ENCODE results near the gene ADGRG6. TPM values are rescaled to one million over a fixed set of nuclear protein-coding genes. Genes with fewer than 3 reads are reported as not detected.

ADGRG6 gene
- total and polyA plus RNA-seq, 9 of the 15 experiments (the other 6 are each of a cell fraction or from before 2014, with no cell fraction given), result under 0.01 to 0.11 (median 0.05) TPM; not detected in 5

DNA sequence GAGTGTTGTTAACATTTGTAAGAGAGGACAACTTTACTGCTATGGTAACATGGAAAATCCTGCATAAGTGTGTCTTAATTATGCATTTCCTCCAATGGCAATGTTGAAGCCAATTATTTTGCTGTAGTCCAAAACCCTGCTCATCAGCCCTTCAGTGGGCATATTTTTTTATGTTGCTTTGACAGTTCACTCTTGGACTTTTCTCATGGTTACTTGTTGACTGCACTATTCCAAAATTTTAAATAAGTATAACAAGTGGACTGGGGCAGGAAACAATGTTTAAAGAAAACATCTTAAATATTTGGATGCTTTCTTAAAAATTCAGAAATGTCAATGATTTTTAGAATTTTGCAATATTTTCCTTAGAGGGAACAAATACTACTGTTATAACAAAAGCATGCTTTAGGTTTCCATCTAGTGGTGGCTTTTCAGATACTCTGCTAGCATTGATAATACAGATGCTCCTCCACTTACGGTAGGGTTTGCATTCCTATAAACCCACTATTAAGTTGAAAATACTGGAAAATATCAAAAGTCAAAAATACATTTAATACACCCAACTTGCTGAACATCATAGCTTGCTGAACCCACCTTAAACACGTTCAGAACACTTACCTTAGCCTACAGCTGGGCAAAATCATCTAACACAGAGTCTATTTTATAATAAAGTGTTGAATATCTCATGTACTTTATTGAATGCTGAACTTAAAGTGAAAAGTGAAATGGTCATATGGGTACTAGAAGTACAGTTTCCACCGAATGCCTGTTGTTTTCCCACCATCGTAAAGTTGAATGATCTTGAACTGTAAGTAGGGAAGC lies 86.4 kb downstream of the ADGRG6 start (continued):
- TF ChIP-seq RAD21 (CRISPR knock-in tag; conservative IDR thresholded peaks at IDR 0.05 in 1 of 2, IDR thresholded peaks at IDR 0.05 in 1 of 2) (peak; percentile 43 to 68), RBM14 (IDR thresholded peaks at IDR 0.05; ENCODE audit: borderline replicate concordance, insufficient read depth, low read depth, low read length) (no peak)

DNA sequence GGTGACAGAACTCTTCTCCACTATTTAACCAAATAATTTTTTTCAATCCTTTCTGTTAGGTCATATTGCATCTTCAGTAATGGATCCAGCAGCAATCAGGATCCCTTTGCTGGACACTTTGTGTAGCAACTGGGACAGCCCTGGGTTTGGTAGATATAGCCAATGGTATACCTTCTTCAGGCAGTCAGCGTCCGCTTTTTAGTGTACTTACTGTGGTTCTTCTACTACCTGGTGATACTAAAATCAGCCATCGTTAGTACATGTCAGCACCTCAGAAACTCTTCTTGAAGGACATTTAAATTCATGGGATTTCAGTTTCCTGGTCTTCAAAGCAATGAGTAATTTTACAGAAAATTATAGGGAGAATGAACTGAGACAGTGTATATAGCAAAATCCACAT lies 93.5 kb downstream of the ADGRG6 start:
- DNase-seq (ENCODE audit: extremely low read depth in 1 of 4, low spot score in 3 of 4) (no peak), FAIRE-seq (no peak), ATAC-seq (no peak)
- ChIA-PET POLR2A (no interaction called here), CTCF (ENCODE audit: low intra/inter-chr PET ratio) (no interaction called here)
- Histone ChIP-seq H3K4me2 (ENCODE audit: insufficient read depth, low read length) (no peak overlapping the region), H3K4me1 (replicated peaks in 1 of 2; ENCODE audit: control insufficient read depth in 2 of 2, insufficient read depth in 2 of 2, low read length in 2 of 2) (peaks cover 0 to 1% of the 10 kb centered on the region in 2 experiments; a peak in 1 of 5 replicates), H3K79me2 (ENCODE audit: control insufficient read depth, insufficient read depth, low read length) (no peaks in the 10 kb centered on the region), H3K9ac (ENCODE audit: insufficient read depth in 1 of 2, low read depth in 2 of 2, low read length in 2 of 2) (no peak overlapping the region), H3K27me3 (ENCODE audit: control insufficient read depth in 2 of 2, insufficient read depth in 2 of 2, low read length in 2 of 2) (no peaks in the 10 kb centered on the region), H3K36me3 (ENCODE audit: control insufficient read depth, insufficient read depth, low read length) (no peaks in the 10 kb centered on the region), H3K9me1 (ENCODE audit: control insufficient read depth, insufficient read depth, low read length) (no peaks in the 10 kb centered on the region), H3K27ac (ENCODE audit: extremely low read depth, low read depth, low read length) (no peak overlapping the region), H2AFZ (ENCODE audit: low read depth, low read length) (no peak overlapping the region), H3K4me3 (no peak overlapping the region), H3K9me3 (replicated peaks; ENCODE audit: control insufficient read depth, insufficient read depth, low read depth, low read length) (no peaks in the 10 kb centered on the region), H4K20me1 (replicated peaks; ENCODE audit: control insufficient read depth, insufficient read depth, low read length) (no peaks in the 10 kb centered on the region)
- 2% methylated on average over 3 of the region's 3 CpGs for whole genome bisulfite sequencing (ENCODE audit: insufficient coverage, low coverage, missing lambda C conversion rate)
- no TSS peak for BruUV-seq (replicated peaks)
- in situ Hi-C loops (cut with MboI), result no loop called here
- intact Hi-C loops (cut with micrococcal nuclease), result no loop called here
- no peak for TF ChIP-seq ZC3H11A (IDR thresholded peaks at IDR 0.05; ENCODE audit: low read depth, low read length)
- TF ChIP-seq, protein P1, sequence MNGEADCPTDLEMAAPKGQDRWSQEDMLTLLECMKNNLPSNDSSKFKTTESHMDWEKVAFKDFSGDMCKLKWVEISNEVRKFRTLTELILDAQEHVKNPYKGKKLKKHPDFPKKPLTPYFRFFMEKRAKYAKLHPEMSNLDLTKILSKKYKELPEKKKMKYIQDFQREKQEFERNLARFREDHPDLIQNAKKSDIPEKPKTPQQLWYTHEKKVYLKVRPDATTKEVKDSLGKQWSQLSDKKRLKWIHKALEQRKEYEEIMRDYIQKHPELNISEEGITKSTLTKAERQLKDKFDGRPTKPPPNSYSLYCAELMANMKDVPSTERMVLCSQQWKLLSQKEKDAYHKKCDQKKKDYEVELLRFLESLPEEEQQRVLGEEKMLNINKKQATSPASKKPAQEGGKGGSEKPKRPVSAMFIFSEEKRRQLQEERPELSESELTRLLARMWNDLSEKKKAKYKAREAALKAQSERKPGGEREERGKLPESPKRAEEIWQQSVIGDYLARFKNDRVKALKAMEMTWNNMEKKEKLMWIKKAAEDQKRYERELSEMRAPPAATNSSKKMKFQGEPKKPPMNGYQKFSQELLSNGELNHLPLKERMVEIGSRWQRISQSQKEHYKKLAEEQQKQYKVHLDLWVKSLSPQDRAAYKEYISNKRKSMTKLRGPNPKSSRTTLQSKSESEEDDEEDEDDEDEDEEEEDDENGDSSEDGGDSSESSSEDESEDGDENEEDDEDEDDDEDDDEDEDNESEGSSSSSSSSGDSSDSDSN (IDR thresholded peaks at IDR 0.05; ENCODE audit: borderline replicate concordance in 1 of 2, low read depth in 2 of 2, low read length in 2 of 2), result no peak
- no peak for TF ChIP-seq ZNF121 (CRISPR knock-in tag; conservative IDR thresholded peaks at IDR 0.05)
- TF ChIP-seq, protein P2, sequence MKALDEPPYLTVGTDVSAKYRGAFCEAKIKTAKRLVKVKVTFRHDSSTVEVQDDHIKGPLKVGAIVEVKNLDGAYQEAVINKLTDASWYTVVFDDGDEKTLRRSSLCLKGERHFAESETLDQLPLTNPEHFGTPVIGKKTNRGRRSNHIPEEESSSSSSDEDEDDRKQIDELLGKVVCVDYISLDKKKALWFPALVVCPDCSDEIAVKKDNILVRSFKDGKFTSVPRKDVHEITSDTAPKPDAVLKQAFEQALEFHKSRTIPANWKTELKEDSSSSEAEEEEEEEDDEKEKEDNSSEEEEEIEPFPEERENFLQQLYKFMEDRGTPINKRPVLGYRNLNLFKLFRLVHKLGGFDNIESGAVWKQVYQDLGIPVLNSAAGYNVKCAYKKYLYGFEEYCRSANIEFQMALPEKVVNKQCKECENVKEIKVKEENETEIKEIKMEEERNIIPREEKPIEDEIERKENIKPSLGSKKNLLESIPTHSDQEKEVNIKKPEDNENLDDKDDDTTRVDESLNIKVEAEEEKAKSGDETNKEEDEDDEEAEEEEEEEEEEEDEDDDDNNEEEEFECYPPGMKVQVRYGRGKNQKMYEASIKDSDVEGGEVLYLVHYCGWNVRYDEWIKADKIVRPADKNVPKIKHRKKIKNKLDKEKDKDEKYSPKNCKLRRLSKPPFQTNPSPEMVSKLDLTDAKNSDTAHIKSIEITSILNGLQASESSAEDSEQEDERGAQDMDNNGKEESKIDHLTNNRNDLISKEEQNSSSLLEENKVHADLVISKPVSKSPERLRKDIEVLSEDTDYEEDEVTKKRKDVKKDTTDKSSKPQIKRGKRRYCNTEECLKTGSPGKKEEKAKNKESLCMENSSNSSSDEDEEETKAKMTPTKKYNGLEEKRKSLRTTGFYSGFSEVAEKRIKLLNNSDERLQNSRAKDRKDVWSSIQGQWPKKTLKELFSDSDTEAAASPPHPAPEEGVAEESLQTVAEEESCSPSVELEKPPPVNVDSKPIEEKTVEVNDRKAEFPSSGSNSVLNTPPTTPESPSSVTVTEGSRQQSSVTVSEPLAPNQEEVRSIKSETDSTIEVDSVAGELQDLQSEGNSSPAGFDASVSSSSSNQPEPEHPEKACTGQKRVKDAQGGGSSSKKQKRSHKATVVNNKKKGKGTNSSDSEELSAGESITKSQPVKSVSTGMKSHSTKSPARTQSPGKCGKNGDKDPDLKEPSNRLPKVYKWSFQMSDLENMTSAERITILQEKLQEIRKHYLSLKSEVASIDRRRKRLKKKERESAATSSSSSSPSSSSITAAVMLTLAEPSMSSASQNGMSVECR (CRISPR knock-in tag; IDR thresholded peaks at IDR 0.05), result no peak
